K562 (cell line): ENCODE results near the gene TMEM107. TPM values are rescaled to one million over a fixed set of nuclear protein-coding genes. Genes with fewer than 3 reads are reported as not detected.

ENCODE experiments used
- ATAC-seq: fragments of 200-7000 bp; cut with Tn5 transposase; 3 replicates; pipeline ENCODE4 v1.9.1; 2020; ENCODE audit warnings: moderate library complexity
- BruUV-seq: library from RNA; stranded (reverse); fragments of 400-500 nt; replicated peaks from 2 replicates; lab custom pipeline; 2021; lab: Mats Ljungman, UMichigan
- CTCF ChIA-PET: fragments of 300-600 bp; formaldehyde crosslinking; extraction: SDS; loops from one replicate; lab custom pipeline; 2021; ENCODE audit warnings: low intra/inter-chr PET ratio; lab: Yijun Ruan, JAX
- POLR2A ChIA-PET: fragments of 300-600, 350-650 bp; sonication (Branson Sonifier 250); formaldehyde crosslinking; extraction: SDS; loops from one replicate; lab custom pipeline; 2021; ENCODE audit warnings: antibody characterized with exemption, inconsistent platforms; lab: Yijun Ruan, JAX
- DNase-seq, 4 experiments: peaks; one replicate each; pipeline versions ENCODE4 v3.0.0 to v3.0.0-alpha.2; 2011 to 2018; ENCODE audit warnings: low spot score in 3 of 4, mixed read lengths in 3 of 4; ENCODE audit errors: extremely low read depth in 1 of 4
- FAIRE-seq: peaks from 2 replicates; lab custom pipeline; 2011; peaks lifted over from hg19 to GRCh38; lab: Jason Lieb, UNC
- H2AFZ ChIP-seq: 2 replicates; pipeline ENCODE4 v1.6.0; 2011; ENCODE audit warnings: low read depth, low read length, control low read depth, inconsistent platforms
- H3K27ac ChIP-seq: fragments of 200-600 bp; 3 replicates; pipeline ENCODE4 v1.8.0; 2011; ENCODE audit warnings: low read depth, mild to moderate bottlenecking, control low read depth, inconsistent platforms, low read length, moderate library complexity, mixed read lengths; ENCODE audit errors: extremely low read depth
- H3K27me3 ChIP-seq, 2 experiments: fragments of 300-600 bp in 1 of 2; 2 replicates in 1 of 2; 3 replicates in 1 of 2; pipeline versions ENCODE4 v1.6.0 to v1.8.0; 2011; ENCODE audit warnings: inconsistent platforms in 2 of 2, low read length in 2 of 2, mild to moderate bottlenecking in 1 of 2, mixed read lengths in 1 of 2, moderate library complexity in 1 of 2; ENCODE audit not compliant: control insufficient read depth in 2 of 2, insufficient read depth in 2 of 2
- H3K36me3 ChIP-seq: fragments of 300-600 bp; 3 replicates; pipeline ENCODE4 v1.8.0; 2011; ENCODE audit warnings: mild to moderate bottlenecking, low read length, inconsistent platforms; ENCODE audit not compliant: control insufficient read depth, insufficient read depth
- H3K4me1 ChIP-seq, 2 experiments: fragments of 200-600 bp in 1 of 2; replicated peaks in 1 of 2; 2 replicates in 1 of 2; 3 replicates in 1 of 2; pipeline versions ENCODE4 v1.5.1 to v1.8.0; 2011; ENCODE audit warnings: inconsistent platforms in 2 of 2, low read length in 2 of 2, mild to moderate bottlenecking in 1 of 2, mixed read lengths in 1 of 2, moderate library complexity in 1 of 2; ENCODE audit not compliant: control insufficient read depth in 2 of 2, insufficient read depth in 2 of 2
- H3K4me2 ChIP-seq: 2 replicates; pipeline ENCODE4 v1.6.1; 2011; ENCODE audit warnings: low read length, control low read depth, inconsistent platforms, mixed read lengths; ENCODE audit not compliant: insufficient read depth
- H3K4me3 ChIP-seq: fragments of 200-600 bp; sonication (generic), shearing (Covaris generic); 2 replicates; pipeline ENCODE4 v1.5.1; 2016; ENCODE audit warnings: control low read depth, inconsistent platforms
- H3K79me2 ChIP-seq: fragments of 200-600 bp; 3 replicates; pipeline ENCODE4 v1.8.0; 2011; ENCODE audit warnings: low read length, inconsistent platforms; ENCODE audit not compliant: control insufficient read depth, insufficient read depth
- H3K9ac ChIP-seq, 2 experiments: 2 replicates each; pipeline versions ENCODE4 v1.6.0 to v1.6.1; 2011; ENCODE audit warnings: low read depth in 2 of 2, low read length in 2 of 2, control low read depth in 1 of 2, inconsistent platforms in 1 of 2, mild to moderate bottlenecking in 1 of 2, mixed read lengths in 1 of 2; ENCODE audit not compliant: insufficient read depth in 1 of 2
- H3K9me1 ChIP-seq: one replicate; pipeline ENCODE4 v1.6.0; 2011; ENCODE audit warnings: inconsistent platforms, mild to moderate bottlenecking, low read length, moderate library complexity; ENCODE audit not compliant: control insufficient read depth, insufficient read depth
- H3K9me3 ChIP-seq: replicated peaks from 2 replicates; pipeline ENCODE4 v1.5.1; 2011; ENCODE audit warnings: low read depth, low read length, inconsistent platforms; ENCODE audit not compliant: control insufficient read depth, insufficient read depth
- H4K20me1 ChIP-seq: replicated peaks from 2 replicates; pipeline ENCODE4 v1.6.1; 2011; ENCODE audit warnings: low read length, inconsistent platforms, mixed read lengths; ENCODE audit not compliant: control insufficient read depth, insufficient read depth
- ATF3 ChIP-seq, 2 experiments: fragments of 450-650 bp in 1 of 2; sonication (generic) in 1 of 2; formaldehyde crosslinking in 1 of 2; IDR thresholded peaks in 1 of 2; conservative IDR thresholded peaks in 1 of 2; 2 replicates each; pipeline versions ENCODE4 v1.6.1 to v1.8.1; 2016 to 2023; ENCODE audit warnings: mild to moderate bottlenecking in 2 of 2, moderate library complexity in 2 of 2, inconsistent platforms in 1 of 2, missing genetic modification reagents in 1 of 2
- CBFB ChIP-seq: sonication (generic); formaldehyde crosslinking; IDR thresholded peaks from 2 replicates; pipeline ENCODE4 v1.4.0; 2020; ENCODE audit warnings: mild to moderate bottlenecking, missing genetic modification reagents
- CEBPZ ChIP-seq: fragments of 150-350 bp; IDR thresholded peaks from 2 replicates; pipeline ENCODE4 v1.6.1; 2014; ENCODE audit warnings: low read depth, mild to moderate bottlenecking, low read length, borderline replicate concordance
- CXXC5 ChIP-seq: fragments of 250-450 bp; sonication (Bioruptor Pico); IDR thresholded peaks from 2 replicates; pipeline ENCODE4 v1.8.0; 2022; ENCODE audit warnings: inconsistent platforms, mild to moderate bottlenecking, moderate library complexity
- EGR1 ChIP-seq: fragments of 450-650 bp; conservative IDR thresholded peaks from 2 replicates; pipeline ENCODE4 v1.6.1; 2017; ENCODE audit warnings: mild to moderate bottlenecking
- ETV1 ChIP-seq: fragments of 450-650 bp; conservative IDR thresholded peaks from 2 replicates; pipeline ENCODE4 v1.6.1; 2016; ENCODE audit warnings: missing genetic modification characterization, control low read depth, low read depth, missing compliant biosample characterization
- FOSL1 ChIP-seq: fragments of 200-800 bp; sonication (Bioruptor generic); conservative IDR thresholded peaks from 2 replicates; pipeline ENCODE4 v1.6.1; 2016; ENCODE audit warnings: missing genetic modification characterization, missing compliant biosample characterization
- FOXJ2 ChIP-seq: fragments of 200-800 bp; sonication (Bioruptor generic); IDR thresholded peaks from 2 replicates; pipeline ENCODE4 v1.6.1; 2016; ENCODE audit warnings: missing genetic modification characterization, missing compliant biosample characterization
- PTRF ChIP-seq: fragments of 450-650 bp; IDR thresholded peaks from 2 replicates; pipeline ENCODE4 v1.6.1; 2016; ENCODE audit warnings: mild to moderate bottlenecking, missing genetic modification characterization, missing compliant biosample characterization
- TCF3 ChIP-seq: sonication (generic); formaldehyde crosslinking; IDR thresholded peaks from 2 replicates; pipeline ENCODE4 v1.4.0; 2020; ENCODE audit warnings: mild to moderate bottlenecking, missing genetic modification reagents
- XRCC3 ChIP-seq: fragments of 450-650 bp; IDR thresholded peaks from 2 replicates; pipeline ENCODE4 v1.6.1; 2017; ENCODE audit warnings: mild to moderate bottlenecking, moderate library complexity
- ZNF239 ChIP-seq: fragments of 250-450 bp; sonication (Bioruptor Pico); IDR thresholded peaks from 2 replicates; pipeline ENCODE4 v1.4.0; 2020; ENCODE audit warnings: mild to moderate bottlenecking
- WGBS: fragments of 100-300 bp; shearing (Covaris generic); methylation state at CpG from one replicate; pipeline ENCODE4 v1.1.6; 2016; ENCODE audit warnings: low coverage, mixed read lengths; ENCODE audit not compliant: insufficient coverage; ENCODE audit errors: missing lambda C conversion rate; 5-methylcytosine and 5-hydroxymethylcytosine counted together
- in situ Hi-C: fragments of 300-500 bp; cut with MboI; formaldehyde crosslinking; loops from 4 replicates; pipeline ENCODE4 v1.15.0; 2018; ENCODE audit warnings: inconsistent platforms, mixed read lengths
- intact Hi-C: fragments of 100-400 bp; cut with micrococcal nuclease; formaldehyde crosslinking; loops from 2 replicates; pipeline ENCODE4 v1.14.2; 2022
- polyA plus RNA-seq, 8 experiments: library from polyadenylated mRNA; depleted of rRNA in 4 of 8; stranded (reverse) in 5 of 8; unstranded in 3 of 8; fragments of >200 nt; fragmentation: Nextera tagmentation in 2 of 8; fragmentation: Illumina TruSeq in 1 of 8; extraction: Ambion mirVana in 2 of 8; extraction: Trizol in 1 of 8; gene quantifications; 2 replicates each; pipeline versions ENCODE4 v1.2.1 to v1.2.3, GENCODE V29; 2011 to 2014; ENCODE audit warnings: inconsistent platforms in 1 of 8, missing spikeins in 1 of 8
- total RNA-seq, 7 experiments: library from RNA; depleted of rRNA in 6 of 7; stranded (reverse); fragments of >200 nt in 6 of 7; fragmentation: Illumina TruSeq in 2 of 7; extraction: Trizol in 2 of 7; gene quantifications; 2 replicates each; pipeline versions ENCODE4 v1.2.1 to v1.2.3, GENCODE V29; 2011 to 2021; ENCODE audit warnings: low replicate concordance in 1 of 7

The TMEM107 gene
- total and polyA plus RNA-seq, 9 of the 15 experiments (the other 6 are each of a cell fraction or from before 2014, with no cell fraction given) = 7.1 to 26.2 (median 16.9) TPM

- BruUV-seq = no TSS peak
- CTCF ChIA-PET = no interaction called here
- ATAC-seq (no peak), FAIRE-seq (no peak), DNase-seq (no peak)
- POLR2A ChIA-PET = interaction anchor here (2.3 kb wide), 1 partner anchor 39 kb away, joined by 8 read pairs; no protein-coding TSS in a partner anchor
- Histone ChIP-seq H3K4me1 (peaks cover 6 to 11% of the 10 kb centered on the region in 2 experiments; a peak in 4 of 5 replicates), H3K36me3 (no peaks in the 10 kb centered on the region), H3K79me2 (no peaks in the 10 kb centered on the region), H3K27ac (no peak overlapping the region), H3K9ac (no peak overlapping the region), H3K27me3 (no peaks in the 10 kb centered on the region), H3K4me2 (no peak overlapping the region), H2AFZ (no peak overlapping the region), H3K9me3 (no peaks in the 10 kb centered on the region), H3K9me1 (no peaks in the 10 kb centered on the region), H4K20me1 (no peaks in the 10 kb centered on the region), H3K4me3 (no peak overlapping the region)
- TF ChIP-seq ZNF239 (CRISPR knock-in tag) (no peak), FOSL1 (0 out of 2 replicates have a peak, but pooled peaks have one; percentile 25), ATF3 (IDR thresholded peaks at IDR 0.05) (peak; percentile 43; the same call in 1 of the 2 replicates), ATF3 (CRISPR knock-in tag; conservative IDR thresholded peaks at IDR 0.05) (no peak)
- in situ Hi-C loops = no loop called here
- WGBS = 57% methylated on average over 4 of the region's 4 CpGs
- intact Hi-C loops = no loop called here
Observed at GRCh38 chr17:8133941-8134340, 42.2 kb downstream of the TMEM107 start.

GRCh38 chr17:8133399-8133798 is 42.8 kb downstream of the TMEM107 start:
- Histone ChIP-seq H3K9ac (peak overlapping the region in 1 of 2 experiments; percentile 65; a peak in 1 of 4 replicates), H3K4me2 (no peak overlapping the region), H3K36me3 (no peaks in the 10 kb centered on the region), H3K27me3 (no peaks in the 10 kb centered on the region), H2AFZ (no peak overlapping the region), H3K4me3 (no peak overlapping the region), H3K9me1 (no peaks in the 10 kb centered on the region), H3K4me1 (peaks cover 6 to 15% of the 10 kb centered on the region in 2 experiments; a peak in 4 of 5 replicates), H3K27ac (no peak overlapping the region), H4K20me1 (no peaks in the 10 kb centered on the region), H3K79me2 (no peaks in the 10 kb centered on the region), H3K9me3 (no peaks in the 10 kb centered on the region)
- no peak for ATAC-seq
- no TSS peak for BruUV-seq
- intact Hi-C loops (no loop called here), in situ Hi-C loops (no loop called here)
- no peak for DNase-seq
- POLR2A ChIA-PET = interaction anchor here (1.3 kb wide), 1 partner anchor 23 kb away, joined by 4 read pairs; no protein-coding TSS in a partner anchor
- CTCF ChIA-PET = no interaction called here
- no peak for FAIRE-seq
- WGBS = 58% methylated on average over 10 of the region's 12 CpGs
- TF ChIP-seq CXXC5 (CRISPR knock-in tag) (no peak), CEBPZ (no peak), PTRF (tag) (no peak), TCF3 (no peak), XRCC3 (no peak), EGR1 (no peak), CBFB (no peak), ETV1 (tag) (no peak), FOXJ2 (no peak)
